Measurements from ENCODE around the gene KCNA3.

- TF ChIP-seq CTCF (IDR thresholded peaks at IDR 0.05) (no peak), POLR2A (IDR thresholded peaks at IDR 0.05) (no peak)
These were observed 34.3 kb upstream of the KCNA3 start for GRCh38 chr1:110708974-110709440.
